HG03039 (cell line): ENCODE data around the gene STK32B.
"Not testable (repeated sequence)": the region's sequence is repeated elsewhere in the genome, so short reads cannot be mapped to it uniquely, and the experiment has no call there.

Source experiments
- ATAC-seq: cut with Tn5 transposase; IDR thresholded peaks from one replicate; pipeline ENCODE4 v1.9.1; 2021; ENCODE audit warnings: mild to moderate bottlenecking, moderate library complexity; ENCODE audit not compliant: unreplicated experiment

STK32B gene

DNA sequence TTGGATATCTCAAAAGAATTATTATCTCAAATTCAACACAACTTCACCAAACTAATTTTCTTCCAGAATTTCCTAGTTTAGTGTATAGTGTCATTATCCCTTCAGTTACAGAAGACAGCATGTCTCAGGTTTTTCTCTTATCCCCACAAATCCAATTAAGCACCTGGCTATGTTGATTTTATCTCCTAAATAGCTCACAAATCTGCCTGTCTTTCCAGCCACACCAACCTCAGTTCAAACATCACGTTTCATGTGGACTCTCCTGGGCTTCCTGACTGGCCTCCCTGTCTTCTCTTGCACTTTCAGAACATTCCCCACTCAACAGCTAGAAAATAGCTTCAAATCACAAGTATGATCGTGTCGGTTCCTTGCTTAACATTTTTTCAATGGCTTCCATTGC lies 14.8 kb downstream of the STK32B start:
- no peak for ATAC-seq

DNA sequence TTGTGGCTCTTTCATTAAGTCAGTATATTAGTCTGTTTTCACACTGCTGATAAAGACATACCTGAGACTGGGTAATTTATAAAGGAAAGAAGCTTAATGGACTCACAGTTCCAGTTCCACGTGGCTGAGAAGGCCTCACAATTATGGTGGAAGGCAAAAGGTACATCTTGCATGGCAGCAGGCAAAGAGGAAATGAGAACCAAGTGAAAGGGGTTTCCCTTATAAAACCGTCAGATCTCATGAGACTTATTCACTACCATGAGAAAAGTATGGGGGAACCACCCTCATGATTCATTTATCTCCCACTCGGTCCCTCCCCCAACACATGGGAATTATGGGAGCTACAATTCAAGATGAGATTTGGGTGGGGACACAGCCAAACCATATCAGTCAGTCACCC lies 15.7 kb downstream of the STK32B start:
- ATAC-seq = not testable (repeated sequence)

DNA sequence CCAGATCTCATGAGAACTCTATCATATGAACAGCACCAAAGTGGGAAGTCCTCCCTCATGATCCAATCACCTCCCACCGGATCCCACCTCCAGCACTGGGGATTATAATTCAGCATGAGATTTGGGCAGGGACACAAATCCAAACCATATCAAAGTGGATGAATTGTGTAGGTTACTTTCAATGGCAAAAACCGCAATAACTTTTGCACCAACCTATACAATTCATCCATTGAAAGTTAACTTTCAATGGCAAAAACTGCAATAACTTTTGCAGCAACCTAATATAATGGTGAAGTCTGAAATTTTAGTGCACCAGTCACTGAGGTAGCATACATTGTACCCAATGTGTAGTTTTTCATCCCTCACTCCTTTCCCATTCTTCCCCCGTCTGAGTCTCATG lies 16.6 kb downstream of the STK32B start:
- ATAC-seq = no peak

DNA sequence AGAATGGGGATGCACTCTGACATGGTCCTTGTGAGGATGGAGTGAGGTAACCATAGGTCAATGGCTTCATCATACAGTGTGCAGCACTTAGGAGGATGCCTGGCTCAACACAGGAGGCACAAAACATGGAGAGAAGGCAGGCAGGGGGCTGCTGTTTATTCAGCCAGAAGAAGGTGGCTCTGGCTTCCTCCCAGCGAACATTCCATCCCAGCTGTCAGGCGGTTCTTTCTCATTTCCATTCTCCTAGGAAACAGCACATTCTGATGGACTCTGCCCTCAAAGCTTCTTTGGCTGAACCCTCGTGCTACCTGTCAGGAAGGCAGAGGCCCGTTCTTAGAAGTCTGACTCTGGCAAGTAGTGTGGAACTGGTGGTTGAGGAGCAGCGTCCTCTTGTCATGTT lies 18.6 kb downstream of the STK32B start:
- ATAC-seq = no peak

DNA sequence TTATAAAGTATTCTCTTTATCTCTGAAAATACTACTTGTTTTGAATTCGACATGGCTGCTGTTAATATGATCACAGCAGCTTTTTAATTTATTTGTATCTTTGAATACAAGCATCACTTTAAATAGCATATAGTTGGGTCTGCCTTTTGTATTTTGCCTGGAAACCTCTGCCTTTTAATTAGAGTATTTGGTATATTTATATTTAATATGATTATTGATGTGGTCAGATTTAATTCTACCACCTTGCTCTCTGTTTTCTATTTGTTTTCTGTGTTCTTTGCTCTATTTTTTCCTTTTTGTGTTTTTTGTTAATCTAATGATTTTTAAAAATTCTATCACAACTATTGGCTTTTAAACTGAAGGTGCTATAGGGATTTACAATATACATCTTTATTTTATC lies 21.7 kb downstream of the STK32B start:
- no peak for ATAC-seq

DNA sequence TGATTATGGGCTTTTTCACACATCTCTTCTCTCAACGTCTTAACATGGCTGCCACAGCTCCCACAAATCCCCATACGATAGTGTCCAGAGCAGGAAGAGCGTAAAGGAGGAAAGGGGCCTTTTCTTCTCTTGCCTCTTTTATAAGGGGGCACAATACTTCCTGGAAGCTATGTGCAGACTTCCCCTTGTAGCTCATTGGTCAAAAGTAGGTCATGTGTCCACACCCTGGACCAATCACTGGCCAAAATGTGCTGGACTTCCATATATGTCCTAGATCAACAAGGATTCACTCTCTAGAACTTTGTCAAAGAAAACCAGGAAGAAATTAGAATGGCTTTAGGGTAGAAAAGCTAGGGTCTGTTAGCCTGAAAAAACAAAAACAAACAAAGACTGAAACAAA lies 26.7 kb downstream of the STK32B start:
- no peak for ATAC-seq

DNA sequence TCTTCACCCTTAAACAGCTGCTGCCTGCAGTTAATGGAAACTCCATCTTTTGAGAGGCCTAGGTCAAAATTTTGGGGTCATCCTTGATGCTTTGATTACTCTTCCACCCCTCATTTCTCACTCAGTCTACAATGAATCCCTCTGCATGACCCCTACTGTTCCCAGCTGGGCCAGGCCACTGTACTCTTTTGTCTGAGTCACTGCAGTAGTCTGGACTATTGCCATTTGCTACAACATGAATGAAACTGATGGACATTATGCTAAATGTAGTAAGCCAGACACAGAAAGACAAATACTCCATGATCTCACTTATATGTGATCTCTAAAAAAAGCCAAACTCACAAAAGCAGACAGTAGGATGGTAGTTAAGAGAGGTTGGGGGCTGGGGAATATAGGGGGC lies 28.3 kb downstream of the STK32B start:
- ATAC-seq = no peak

DNA sequence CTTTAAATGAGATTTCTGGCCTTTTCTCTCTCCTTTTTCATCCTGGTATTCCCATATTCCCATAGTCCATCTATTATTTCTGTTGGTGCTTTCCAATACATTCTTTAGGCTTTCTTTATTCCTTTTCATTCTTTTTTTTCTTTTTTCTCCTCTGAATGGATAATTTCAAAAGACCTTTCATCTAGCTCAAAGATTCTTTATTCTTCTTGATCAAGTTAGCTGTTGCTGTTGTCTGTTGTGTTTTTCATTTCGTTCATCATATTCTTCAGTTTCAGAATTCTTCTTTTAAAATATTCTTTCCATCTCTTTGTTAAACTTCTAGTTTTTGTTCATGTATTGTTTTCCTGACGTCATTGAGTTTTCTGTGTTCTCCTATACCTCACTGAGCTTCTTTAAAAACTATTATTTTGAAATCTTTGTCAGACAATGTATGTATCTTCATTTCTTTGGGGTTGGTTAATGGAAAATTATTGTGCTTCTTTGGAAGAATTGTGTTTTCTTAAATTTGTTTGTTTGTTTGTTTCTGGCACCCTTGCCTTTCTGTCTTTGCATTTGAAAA lies 30.2 kb downstream of the STK32B start:
- no peak for ATAC-seq

DNA sequence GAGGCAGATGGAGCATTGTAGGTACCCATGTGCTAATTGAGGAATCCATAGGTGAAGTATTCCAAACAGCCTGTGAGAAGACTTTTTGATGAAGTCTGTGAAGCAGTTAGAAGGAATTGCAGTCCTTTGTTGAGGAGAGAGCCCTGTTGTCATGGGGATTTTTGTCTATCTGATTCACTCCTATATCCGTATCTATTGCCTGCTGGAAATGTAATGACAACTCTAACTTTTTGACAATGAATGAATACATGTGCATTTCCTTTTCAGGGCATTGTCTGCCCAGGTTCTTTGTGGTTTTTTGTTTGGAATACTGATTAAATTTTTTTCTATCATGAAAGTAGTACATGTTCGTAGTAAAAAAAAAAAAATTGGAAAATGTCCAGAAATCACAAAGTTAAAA lies 31.1 kb downstream of the STK32B start:
- no peak for ATAC-seq

DNA sequence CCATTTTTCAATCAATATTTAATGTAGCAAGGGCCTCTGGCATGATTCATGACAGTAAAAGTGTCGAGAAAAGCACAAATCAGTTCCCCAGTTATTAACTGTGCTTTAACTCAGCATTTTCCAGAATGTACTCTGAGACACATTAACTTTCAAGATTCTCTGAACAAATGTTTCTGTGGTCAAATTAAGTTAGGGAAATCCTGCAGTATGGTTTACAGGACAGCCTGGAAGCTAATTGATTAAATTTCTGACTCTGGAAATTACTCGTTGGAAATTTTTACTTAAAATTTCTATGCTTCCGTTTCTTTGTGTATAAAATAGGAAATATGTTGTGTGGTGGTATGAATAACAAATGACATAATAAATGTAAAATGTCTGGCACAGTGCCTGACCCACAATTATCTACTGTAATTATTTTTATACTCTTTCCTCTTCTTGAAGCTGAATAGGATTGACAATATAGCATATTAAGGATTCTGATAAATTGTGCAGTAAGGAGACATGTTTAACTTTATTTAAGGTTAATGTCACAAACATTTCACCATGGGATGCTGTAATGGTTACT lies 33.7 kb downstream of the STK32B start:
- no peak for ATAC-seq

DNA sequence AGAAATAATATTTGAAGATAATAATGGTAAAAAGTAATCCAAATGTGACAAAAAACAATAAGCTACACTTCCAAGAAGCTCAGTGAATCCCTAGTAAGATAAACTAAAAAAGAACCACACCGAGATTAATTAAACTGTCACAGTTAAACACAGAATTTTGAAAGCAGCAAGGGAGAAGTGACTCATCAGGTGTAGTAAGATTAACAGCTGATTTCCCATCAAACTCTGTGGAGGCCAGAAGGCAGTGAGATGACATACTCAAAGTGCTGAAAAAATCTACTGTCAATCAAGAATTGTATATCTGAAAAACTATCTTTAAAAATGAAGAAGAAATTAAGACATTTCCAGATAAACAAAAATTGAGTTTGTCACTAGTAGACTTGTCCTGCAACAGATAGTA lies 35.3 kb downstream of the STK32B start:
- ATAC-seq = no peak

DNA sequence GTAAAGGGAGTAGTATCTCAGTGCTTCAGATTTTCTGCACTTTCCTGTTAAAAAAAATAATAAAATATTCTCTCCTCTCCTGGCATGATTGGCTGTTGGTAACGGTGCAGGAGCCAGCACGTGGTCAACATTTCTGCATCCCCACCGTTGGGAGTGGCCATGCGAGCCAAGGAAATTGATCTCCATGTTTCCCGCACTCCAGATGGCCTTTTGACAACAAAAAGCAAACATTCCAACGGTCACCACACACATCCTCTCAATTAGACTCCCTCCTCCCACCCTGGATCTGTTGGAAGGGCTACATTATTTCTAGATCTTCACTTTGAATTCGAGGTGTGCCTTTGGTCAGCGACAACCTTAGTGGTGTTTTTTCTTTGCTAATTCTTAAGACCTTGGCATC lies 45.0 kb downstream of the STK32B start:
- no peak for ATAC-seq

DNA sequence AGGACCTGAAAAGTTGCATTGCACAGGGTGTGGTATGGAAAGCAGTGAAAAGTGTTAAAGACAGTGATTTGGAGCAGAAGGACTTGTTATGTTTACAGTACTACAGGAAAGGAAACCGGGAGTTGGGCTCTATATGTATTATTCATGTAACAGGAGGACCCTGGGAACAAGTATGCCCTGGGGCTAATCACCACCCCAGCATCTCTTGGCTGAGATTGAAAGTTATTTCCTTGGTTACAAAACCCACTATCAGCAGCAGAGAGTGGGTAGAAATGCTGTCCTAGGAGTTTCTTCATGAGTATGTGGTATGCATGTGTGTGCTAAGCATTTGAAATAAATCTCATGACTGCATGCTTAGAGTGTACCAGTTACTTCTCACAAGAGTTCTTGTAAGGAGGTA lies 46.9 kb downstream of the STK32B start:
- no peak for ATAC-seq

DNA sequence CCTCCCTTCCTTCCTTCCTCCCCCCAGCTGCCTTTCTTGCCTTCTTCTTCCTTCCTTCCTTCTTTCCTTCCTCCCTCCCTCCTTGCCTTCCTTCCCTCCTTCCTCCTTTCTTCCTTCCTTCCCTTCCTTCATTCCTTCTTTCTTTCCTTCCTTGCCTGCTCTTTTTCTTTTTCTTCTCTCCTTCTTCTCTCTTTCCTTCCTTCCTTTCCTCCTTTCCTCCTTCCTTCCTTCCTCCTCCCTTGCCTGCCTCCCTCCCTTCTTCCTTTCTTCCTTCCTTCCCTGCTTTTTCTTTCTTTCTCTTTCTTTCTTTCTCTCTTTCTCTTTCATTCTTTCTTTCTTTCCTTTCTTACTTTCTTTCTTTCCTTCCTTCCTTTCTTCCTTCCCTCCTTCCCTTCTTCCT lies 49.1 kb downstream of the STK32B start:
- ATAC-seq = no peak

DNA sequence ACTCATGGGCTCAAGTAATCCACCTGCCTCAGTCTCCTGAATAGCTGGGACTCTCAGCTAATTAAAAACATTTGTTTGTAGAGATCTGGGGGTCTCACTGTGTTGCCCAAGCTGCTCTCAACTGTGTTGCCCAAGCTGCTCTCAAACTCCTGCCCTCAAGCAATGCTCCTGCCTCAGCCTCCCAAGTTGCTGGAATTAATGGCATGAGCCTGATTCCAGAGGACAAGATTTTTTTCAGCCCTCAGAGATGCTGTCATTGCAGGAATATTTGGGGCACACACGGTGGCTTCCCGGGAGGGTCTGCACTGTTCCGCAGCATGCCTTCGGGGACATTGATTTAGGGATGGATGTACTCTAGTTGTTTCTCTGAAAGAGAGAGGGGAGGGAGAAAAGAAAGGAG lies 49.7 kb downstream of the STK32B start:
- no peak for ATAC-seq

DNA sequence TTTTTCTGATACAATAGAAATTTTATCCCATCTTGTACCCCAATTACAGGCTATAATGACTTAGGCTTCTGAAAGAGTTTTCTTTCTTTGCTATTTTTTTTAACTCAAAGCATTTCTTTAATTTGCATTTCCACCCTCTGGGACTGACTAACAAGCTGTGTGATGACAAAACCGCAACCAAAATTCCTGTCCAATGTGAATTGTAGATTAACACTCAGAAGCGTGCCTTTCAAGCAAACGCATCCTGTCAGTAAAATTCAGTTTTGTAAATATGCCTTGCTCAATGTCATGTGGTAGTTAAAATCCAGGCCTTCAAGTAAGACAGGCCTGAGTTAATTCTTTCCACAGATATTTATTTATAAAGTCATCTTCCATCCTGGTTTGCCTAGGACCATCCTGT lies 50.3 kb downstream of the STK32B start:
- ATAC-seq = no peak

DNA sequence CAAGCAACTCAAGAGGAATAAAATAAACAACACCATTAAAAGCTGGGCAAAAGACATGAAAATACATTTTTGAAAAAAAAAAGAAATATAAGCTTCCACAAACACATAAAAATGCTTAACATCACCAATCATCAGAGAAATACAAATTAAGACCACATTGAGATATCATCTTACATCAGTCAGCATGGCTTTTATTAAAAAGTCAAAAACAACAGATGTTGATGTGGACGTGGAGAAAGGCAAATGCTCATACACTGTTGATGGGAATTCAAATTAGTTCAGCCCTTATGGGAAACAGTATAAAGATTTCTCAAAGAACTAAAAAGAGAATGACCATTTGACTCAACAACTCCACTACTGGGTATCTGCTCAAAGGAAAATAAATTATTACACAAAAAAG lies 59.6 kb downstream of the STK32B start:
- ATAC-seq = no peak

DNA sequence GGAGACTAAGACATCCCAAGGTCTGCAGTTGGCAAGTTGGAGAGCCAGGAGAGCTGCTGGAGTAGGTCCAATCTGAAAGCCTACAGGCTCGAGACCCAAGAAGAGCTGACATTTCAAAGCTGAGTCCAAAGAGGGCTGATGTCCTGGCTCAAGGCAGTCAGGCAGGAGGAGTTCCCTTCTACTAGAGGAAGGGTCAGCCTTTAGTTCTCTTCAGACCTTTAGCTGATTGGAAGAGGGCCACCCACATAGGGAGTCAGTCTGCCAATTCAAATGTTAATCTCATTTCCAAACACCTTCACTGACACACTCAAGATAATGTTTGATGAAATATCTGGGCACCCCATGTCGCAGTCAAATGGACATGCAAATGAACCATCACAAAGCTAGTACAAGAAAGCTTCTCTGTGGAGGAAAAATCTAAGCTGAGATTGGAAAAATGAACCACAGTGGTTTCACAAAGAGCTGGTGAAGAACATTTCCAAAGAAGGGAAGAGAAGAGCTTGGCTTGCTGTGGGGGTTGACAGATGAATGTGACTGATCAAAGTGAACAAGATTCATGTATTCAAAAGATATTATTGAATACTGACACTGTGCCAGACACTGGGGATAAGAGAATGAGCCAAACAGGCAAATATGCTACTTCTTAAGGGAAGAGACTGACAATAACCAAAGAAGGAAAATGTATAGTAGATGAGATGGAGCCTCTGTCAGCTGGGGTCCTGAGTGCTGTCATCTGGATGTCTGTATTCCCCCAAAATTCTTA lies 61.2 kb downstream of the STK32B start:
- ATAC-seq = no peak

DNA sequence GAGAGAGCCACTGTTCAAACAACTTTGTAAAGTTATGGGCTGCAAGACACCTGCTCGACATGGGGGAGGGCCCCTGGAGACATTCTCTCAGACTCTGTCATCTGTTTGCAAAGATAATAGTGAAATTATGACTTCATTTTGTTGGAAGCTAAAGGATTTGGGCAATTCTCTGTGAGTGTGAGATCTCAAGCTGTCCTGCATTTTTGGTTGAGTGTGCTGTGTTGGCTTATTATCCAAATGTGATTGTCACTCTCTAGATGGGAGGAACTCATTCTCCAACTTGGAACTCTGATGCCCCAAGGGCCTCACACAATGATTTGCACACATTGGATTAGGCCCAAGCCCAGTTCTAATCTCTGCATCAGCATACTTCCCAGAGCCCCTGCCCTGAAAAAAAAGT lies 63.7 kb downstream of the STK32B start:
- no peak for ATAC-seq

DNA sequence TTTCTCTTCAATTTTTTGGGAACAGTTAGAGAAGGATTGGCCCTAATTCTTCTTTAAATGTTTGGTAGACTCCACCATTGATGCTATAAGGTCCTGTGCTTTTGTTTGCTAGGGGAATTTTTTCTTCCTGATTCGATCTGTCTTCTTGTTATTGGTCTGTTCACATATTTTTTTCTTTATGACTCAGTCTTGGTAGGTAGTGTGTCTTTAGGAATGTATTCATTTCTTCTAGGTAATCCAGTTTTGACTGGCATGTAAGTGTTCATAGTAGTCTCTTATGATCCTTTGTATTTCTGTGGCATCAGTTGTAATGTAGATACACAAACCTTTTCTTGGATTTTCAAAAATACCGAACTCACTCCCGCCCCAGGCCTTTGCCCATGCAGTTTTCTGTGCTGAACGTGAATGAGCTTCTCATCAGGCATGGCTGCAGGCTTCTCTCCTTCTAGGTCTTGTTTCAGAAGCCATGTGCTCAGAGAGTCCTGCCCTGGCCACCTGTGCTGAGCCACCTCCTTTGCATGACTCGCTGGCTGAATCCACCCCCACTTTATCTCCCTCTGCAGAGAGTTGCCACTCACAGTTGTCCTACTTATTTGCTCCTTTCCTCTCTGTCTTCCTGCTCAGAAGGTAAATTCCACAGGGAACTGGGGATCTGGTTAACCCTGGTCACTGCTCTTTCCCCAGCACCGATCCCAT lies 67.0 kb downstream of the STK32B start:
- no peak for ATAC-seq

DNA sequence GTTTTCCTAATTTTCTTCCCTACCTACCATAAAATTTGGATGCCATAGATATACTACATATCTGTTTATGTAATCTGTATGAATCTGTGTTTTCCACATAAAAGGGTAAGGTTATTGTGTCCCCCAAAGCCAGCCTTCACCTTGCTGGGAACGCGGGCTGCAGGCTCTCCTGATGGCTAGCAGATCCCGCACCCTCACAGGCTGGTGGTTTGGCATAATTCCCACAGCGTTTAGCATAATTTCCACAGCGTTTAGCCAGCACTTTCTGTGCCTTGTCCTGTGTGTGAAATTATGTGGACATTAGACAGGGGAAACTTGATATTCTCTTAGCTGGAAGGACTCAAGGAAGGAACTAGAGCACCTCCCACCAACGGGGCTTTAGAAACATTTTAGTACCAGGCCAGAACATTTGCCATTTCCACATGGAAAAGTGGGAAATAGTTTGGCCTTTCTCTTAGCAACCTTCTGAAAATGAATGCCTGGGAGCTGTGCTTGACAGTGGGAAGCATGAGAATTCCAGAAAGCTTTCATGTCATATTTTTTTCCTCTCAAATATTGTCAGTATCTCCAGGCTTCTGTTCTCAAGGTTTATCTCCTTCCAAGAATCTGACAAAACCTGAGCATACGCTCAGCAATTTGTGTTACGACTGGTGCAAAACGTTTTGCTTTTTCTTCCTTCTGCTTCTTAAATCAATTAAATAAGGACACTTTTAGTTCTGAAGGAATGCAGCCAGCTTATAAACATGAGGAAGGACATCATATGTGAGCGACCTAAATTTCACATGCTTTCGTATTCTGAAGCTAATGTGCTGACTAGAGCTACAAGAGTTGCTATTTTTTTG lies 67.9 kb downstream of the STK32B start:
- no peak for ATAC-seq
